GM23338 (cell line): ENCODE data around the gene MARK3. TPM values are rescaled to one million over a fixed set of nuclear protein-coding genes. Genes with fewer than 3 reads are reported as not detected.
A peak's percentile ranks its signal among the peaks of the same experiment; 100 is the strongest.

Experiments used
- ATAC-seq: fragments of 200-7000 bp; cut with Tn5 transposase; 3 replicates; pipeline ENCODE4 v1.9.1; 2020
- DNase-seq: peaks from one replicate; pipeline ENCODE4 v3.0.0-alpha.2; 2015; ENCODE audit warnings: low spot score
- H2AFZ ChIP-seq: fragments of 200-600 bp; sonication (generic); 2 replicates; pipeline ENCODE4 v1.8.0; 2016; ENCODE audit warnings: antibody characterized with exemption, mild to moderate bottlenecking, moderate library complexity
- H3F3A ChIP-seq: fragments of 200-600 bp; sonication (generic); replicated peaks from 2 replicates; pipeline ENCODE4 v1.8.0; 2017; ENCODE audit warnings: antibody characterized with exemption, mixed run types, low read depth
- H3K27ac ChIP-seq: fragments of 200-600 bp; sonication (generic); 2 replicates; pipeline ENCODE4 v1.6.1; 2016; ENCODE audit warnings: low read depth
- H3K27me3 ChIP-seq: fragments of 200-600 bp; sonication (generic); 2 replicates; pipeline ENCODE4 v1.8.0; 2016; ENCODE audit warnings: mild to moderate bottlenecking, mixed run types, moderate library complexity; ENCODE audit not compliant: insufficient read depth
- H3K36me3 ChIP-seq: fragments of 200-600 bp; sonication (generic); 2 replicates; pipeline ENCODE4 v1.8.0; 2016; ENCODE audit warnings: mild to moderate bottlenecking; ENCODE audit not compliant: insufficient read depth
- H3K4me1 ChIP-seq: fragments of 200-600 bp; sonication (generic); 2 replicates; pipeline ENCODE4 v1.8.0; 2016; ENCODE audit warnings: mild to moderate bottlenecking, moderate library complexity; ENCODE audit not compliant: insufficient read depth
- H3K4me2 ChIP-seq: fragments of 200-600 bp; sonication (generic); 2 replicates; pipeline ENCODE4 v1.7.1; 2017; ENCODE audit warnings: mixed run types
- H3K4me3 ChIP-seq: fragments of 200-600 bp; sonication (generic); 2 replicates; pipeline ENCODE4 v1.6.1; 2016; ENCODE audit warnings: mixed run types
- H3K79me2 ChIP-seq: fragments of 200-600 bp; sonication (generic); replicated peaks from 2 replicates; pipeline ENCODE4 v1.8.0; 2017; ENCODE audit warnings: mild to moderate bottlenecking; ENCODE audit not compliant: insufficient read depth
- H3K9me2 ChIP-seq: fragments of 200-600 bp; sonication (generic); 2 replicates; pipeline ENCODE4 v1.8.0; 2017; ENCODE audit not compliant: insufficient read depth
- H4K20me1 ChIP-seq: fragments of 200-600 bp; sonication (generic); replicated peaks from 2 replicates; pipeline ENCODE4 v1.8.0; 2017; ENCODE audit warnings: mild to moderate bottlenecking; ENCODE audit not compliant: insufficient read depth
- H3K27ac Mint-ChIP-seq: 2 replicates; pipeline ENCODE4 v1.8.0; 2020; ENCODE audit warnings: inconsistent platforms, mild to moderate bottlenecking, moderate library complexity, mixed read lengths
- H3K27me3 Mint-ChIP-seq: 3 replicates; pipeline ENCODE4 v1.8.0; 2022; ENCODE audit warnings: low read depth, mild to moderate bottlenecking, moderate library complexity, mixed read lengths, inconsistent platforms; ENCODE audit not compliant: insufficient read depth, poor library complexity
- H3K36me3 Mint-ChIP-seq: 3 replicates; pipeline ENCODE4 v1.8.0; 2021; ENCODE audit warnings: low read depth, mild to moderate bottlenecking, inconsistent platforms, moderate library complexity, mixed read lengths
- H3K4me1 Mint-ChIP-seq: 3 replicates; pipeline ENCODE4 v1.8.0; 2020; ENCODE audit warnings: mild to moderate bottlenecking, inconsistent platforms, mixed read lengths
- H3K4me3 Mint-ChIP-seq: 3 replicates; pipeline ENCODE4 v1.8.0; 2021; ENCODE audit warnings: moderate library complexity, mild to moderate bottlenecking, inconsistent platforms, mixed read lengths
- H3K9me3 Mint-ChIP-seq: 3 replicates; pipeline ENCODE4 v1.8.0; 2020; ENCODE audit warnings: moderate library complexity, mild to moderate bottlenecking, inconsistent platforms, mixed read lengths
- CREB1 ChIP-seq: fragments of 250-450 bp; sonication (Bioruptor Pico); IDR thresholded peaks from 2 replicates; pipeline ENCODE4 v1.5.0; 2020; ENCODE audit warnings: low read depth, mild to moderate bottlenecking, moderate library complexity
- CTCF ChIP-seq, 2 experiments: fragments of 200-600 bp in 1 of 2; sonication (generic) in 1 of 2; conservative IDR thresholded peaks; 2 replicates each; pipeline versions ENCODE4 v1.5.1 to v1.6.1; 2016 to 2017; ENCODE audit warnings: antibody characterized with exemption in 2 of 2, low read depth in 2 of 2, mild to moderate bottlenecking in 2 of 2, moderate library complexity in 1 of 2
- ETS1 ChIP-seq: IDR thresholded peaks from 2 replicates; pipeline ENCODE4 v1.6.1; 2016; ENCODE audit warnings: antibody characterized with exemption
- EZH2 ChIP-seq: fragments of 200-600 bp; sonication (generic); IDR thresholded peaks from one replicate; pipeline ENCODE4 v1.8.0; 2017; ENCODE audit warnings: antibody characterized with exemption, mild to moderate bottlenecking, low read depth; ENCODE audit not compliant: unreplicated experiment
- EZH2phosphoT487 ChIP-seq: fragments of 200-600 bp; sonication (generic); IDR thresholded peaks from one replicate; pipeline ENCODE4 v1.8.1; 2018; ENCODE audit warnings: antibody characterized with exemption; ENCODE audit not compliant: unreplicated experiment
- JUNB ChIP-seq: IDR thresholded peaks from one replicate; pipeline ENCODE4 v1.6.1; 2016; ENCODE audit warnings: antibody characterized with exemption; ENCODE audit not compliant: unreplicated experiment
- NANOG ChIP-seq: IDR thresholded peaks from 2 replicates; pipeline ENCODE4 v1.6.1; 2016; ENCODE audit warnings: antibody characterized with exemption, borderline replicate concordance
- POLR2AphosphoS5 ChIP-seq: IDR thresholded peaks from 2 replicates; pipeline ENCODE4 v1.6.1; 2016; ENCODE audit warnings: antibody characterized with exemption, low read depth
- REST ChIP-seq: IDR thresholded peaks from one replicate; pipeline ENCODE4 v1.6.1; 2018; ENCODE audit warnings: antibody characterized with exemption; ENCODE audit not compliant: unreplicated experiment
- STAT1 ChIP-seq: IDR thresholded peaks from one replicate; pipeline ENCODE4 v1.6.1; 2016; ENCODE audit warnings: antibody characterized with exemption; ENCODE audit not compliant: unreplicated experiment
- ZNF114 ChIP-seq: fragments of 250-450 bp; sonication (Bioruptor Pico); IDR thresholded peaks from 2 replicates; pipeline ENCODE4 v1.5.0; 2020; ENCODE audit warnings: mild to moderate bottlenecking, moderate library complexity
- ZNF331 ChIP-seq: fragments of 250-450 bp; sonication (Bioruptor Pico); IDR thresholded peaks from 2 replicates; pipeline ENCODE4 v1.5.0; 2020; ENCODE audit warnings: low read depth, mild to moderate bottlenecking, moderate library complexity
- ZNF462 ChIP-seq: fragments of 250-450 bp; sonication (Bioruptor Pico); IDR thresholded peaks from 2 replicates; pipeline ENCODE4 v1.5.0; 2020; ENCODE audit warnings: mild to moderate bottlenecking, moderate library complexity
- polyA plus RNA-seq: library from polyadenylated mRNA; unstranded; fragments of >200 nt; fragmentation: Nextera tagmentation; extraction: Ambion mirVana; gene quantifications from 2 replicates; pipeline ENCODE4 v1.2.1, GENCODE V29; 2016
- total RNA-seq: library from RNA; depleted of rRNA; stranded (reverse); fragments of >200 nt; shearing (Covaris generic); gene quantifications from 2 replicates; pipeline ENCODE4 v1.2.3, GENCODE V29; 2014

Gene MARK3
- total and polyA plus RNA-seq, 2 experiments from 2014 or later: 45.9 to 69.7 TPM

- H3K4me1 ChIP-seq: peaks cover 8% of the 10 kb centered on the region; the same call in 1 of the 2 replicates
- ATAC-seq: peak; percentile 2; the same call in 2 of the 3 replicates
- peaks cover 13% of the 10 kb centered on the region for H3K27me3 ChIP-seq
- H3K79me2 ChIP-seq: peaks cover 57% of the 10 kb centered on the region
- DNase-seq: peak; percentile 42
- TF ChIP-seq ZNF114 (CRISPR knock-in tag) (no peak), NANOG (no peak), REST (no peak), ZNF462 (CRISPR knock-in tag) (no peak), ZNF331 (no peak), EZH2phosphoT487 (no peak), STAT1 (no peak), POLR2AphosphoS5 (no peak), ETS1 (no peak), CTCF (conservative IDR thresholded peaks at IDR 0.05; ENCODE audit: low read depth in 2 of 2) (no peak), JUNB (no peak), EZH2 (no peak), CREB1 (no peak)
- peak overlapping the region; percentile 97 for H3K27ac Mint-ChIP-seq
- H4K20me1 ChIP-seq: peaks cover 35% of the 10 kb centered on the region
- no peak overlapping the region; the same call in 1 of the 2 replicates for H2AFZ ChIP-seq
- peak overlapping the region; percentile 75 for H3K4me3 ChIP-seq
- peak overlapping the region; percentile 98 for H3K4me3 Mint-ChIP-seq
- no peaks in the 10 kb centered on the region for H3K36me3 ChIP-seq
- peaks cover 12% of the 10 kb centered on the region for H3F3A ChIP-seq
- H3K9me2 ChIP-seq: no peaks in the 10 kb centered on the region
- peak overlapping the region; percentile 93; the same call in 1 of the 2 replicates for H3K27ac ChIP-seq
- no peaks in the 10 kb centered on the region for H3K9me3 Mint-ChIP-seq
- H3K36me3 Mint-ChIP-seq: no peaks in the 10 kb centered on the region; the same call in 2 of the 3 replicates
- peak overlapping the region; percentile 91 for H3K4me2 ChIP-seq
- peaks cover 19% of the 10 kb centered on the region for H3K27me3 Mint-ChIP-seq
- H3K4me1 Mint-ChIP-seq: peaks cover 12% of the 10 kb centered on the region
Observed at GRCh38 chr14:103385929-103386712, 906 bp downstream of the MARK3 start.
